GM12872 (cell line): ENCODE results near the gene KIAA0825.

ENCODE experiments used
- TF ChIP-seq, protein P1 (sequence below): IDR thresholded peaks from 3 replicates; pipeline ENCODE4 v1.5.1; 2011; ENCODE audit warnings: low read depth, mild to moderate bottlenecking, low read length, moderate library complexity; ENCODE audit not compliant: insufficient read depth

Gene KIAA0825

DNA sequence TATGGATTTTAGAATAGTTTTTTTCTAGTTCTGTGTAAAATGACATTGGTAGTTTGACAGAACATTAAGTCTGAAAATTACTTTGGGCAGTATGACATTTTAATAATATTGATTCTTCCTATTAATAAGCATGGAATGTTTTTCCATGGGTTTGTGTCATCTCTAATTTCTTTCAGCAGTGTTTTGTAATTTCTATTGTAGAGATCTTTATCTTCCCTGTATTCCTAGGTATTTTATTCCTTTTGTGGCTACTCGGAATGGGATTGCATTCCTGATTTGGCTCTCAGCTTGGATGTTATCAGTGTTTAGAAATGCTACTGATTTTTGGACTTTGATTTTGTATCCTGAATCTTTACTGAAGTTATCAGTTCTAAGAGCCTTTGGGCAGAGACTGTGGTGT, 420.4 kb downstream of the KIAA0825 start:
- TF ChIP-seq, protein P1, sequence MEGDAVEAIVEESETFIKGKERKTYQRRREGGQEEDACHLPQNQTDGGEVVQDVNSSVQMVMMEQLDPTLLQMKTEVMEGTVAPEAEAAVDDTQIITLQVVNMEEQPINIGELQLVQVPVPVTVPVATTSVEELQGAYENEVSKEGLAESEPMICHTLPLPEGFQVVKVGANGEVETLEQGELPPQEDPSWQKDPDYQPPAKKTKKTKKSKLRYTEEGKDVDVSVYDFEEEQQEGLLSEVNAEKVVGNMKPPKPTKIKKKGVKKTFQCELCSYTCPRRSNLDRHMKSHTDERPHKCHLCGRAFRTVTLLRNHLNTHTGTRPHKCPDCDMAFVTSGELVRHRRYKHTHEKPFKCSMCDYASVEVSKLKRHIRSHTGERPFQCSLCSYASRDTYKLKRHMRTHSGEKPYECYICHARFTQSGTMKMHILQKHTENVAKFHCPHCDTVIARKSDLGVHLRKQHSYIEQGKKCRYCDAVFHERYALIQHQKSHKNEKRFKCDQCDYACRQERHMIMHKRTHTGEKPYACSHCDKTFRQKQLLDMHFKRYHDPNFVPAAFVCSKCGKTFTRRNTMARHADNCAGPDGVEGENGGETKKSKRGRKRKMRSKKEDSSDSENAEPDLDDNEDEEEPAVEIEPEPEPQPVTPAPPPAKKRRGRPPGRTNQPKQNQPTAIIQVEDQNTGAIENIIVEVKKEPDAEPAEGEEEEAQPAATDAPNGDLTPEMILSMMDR: no peak

DNA sequence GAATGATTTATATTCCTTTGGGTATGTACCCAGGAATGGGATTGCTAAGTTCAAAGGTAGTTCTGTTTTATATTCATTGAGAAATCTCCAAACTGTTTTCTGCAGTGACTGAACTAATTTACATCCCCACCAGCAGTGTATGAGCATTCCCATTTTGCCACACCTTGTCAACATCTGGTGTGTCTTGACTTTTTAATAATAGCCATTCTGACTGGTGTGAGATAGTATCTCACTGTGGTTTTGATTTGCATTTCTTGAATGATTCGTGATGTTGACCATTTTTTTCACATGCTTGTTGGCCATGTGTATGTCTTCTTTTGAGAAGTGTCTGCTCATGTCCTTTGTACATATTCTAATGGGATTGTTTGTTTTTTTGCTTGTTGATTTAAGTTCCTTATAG, 421.5 kb downstream of the KIAA0825 start:
- TF ChIP-seq, protein P1: no peak

DNA sequence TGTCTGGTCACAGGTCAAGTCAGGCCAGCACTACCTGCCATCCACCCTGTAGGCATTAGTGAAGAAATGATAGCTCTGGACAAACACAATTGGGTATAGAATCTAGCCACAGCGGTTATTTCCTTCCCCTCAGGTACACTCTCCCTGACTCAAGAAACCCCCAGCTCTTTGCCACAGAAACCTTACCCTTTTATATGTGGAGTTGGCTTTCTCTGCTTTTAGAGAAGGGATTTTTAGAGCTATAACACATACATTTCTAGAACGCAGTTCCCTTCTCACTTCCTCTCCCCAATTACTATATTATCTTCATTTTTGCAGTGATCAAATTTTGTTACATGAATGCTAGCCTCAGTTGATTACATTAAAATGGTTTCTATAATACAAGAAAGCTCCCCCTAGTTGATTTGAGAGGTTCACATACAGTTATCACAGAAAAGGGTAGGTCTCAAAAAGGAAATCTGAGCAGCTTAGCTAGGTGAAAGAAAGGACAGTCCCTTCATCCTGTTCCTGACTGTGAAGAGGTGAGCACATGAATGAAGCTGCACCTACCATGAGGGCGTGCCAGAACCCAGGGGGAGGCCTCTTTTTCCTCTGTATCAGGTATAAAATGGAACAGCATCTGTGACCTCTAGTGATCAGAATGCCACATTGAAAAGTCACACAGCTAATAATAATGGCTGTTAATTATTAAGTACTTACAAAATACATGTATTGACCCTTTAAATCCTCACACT, 425.6 kb downstream of the KIAA0825 start:
- TF ChIP-seq, protein P1: no peak

DNA sequence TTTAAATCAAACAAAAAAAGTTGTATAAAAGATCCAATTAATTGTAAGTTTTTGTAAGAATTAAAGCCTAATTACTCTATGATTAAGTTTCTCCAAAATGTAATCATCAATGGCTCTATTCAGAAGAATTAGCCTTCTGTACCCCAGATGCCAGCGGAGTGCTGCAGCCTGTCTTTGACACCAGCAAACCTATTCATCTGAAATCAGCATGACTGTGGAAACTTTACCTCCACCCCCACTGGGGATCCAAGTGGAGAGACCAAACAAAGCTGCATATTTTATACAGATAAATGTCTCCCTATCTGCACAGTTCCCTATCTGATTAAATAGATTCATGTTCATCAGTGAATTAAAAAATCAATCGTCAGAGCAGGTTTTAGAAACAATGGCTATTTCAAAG, 426.8 kb downstream of the KIAA0825 start:
- TF ChIP-seq, protein P1: no peak

DNA sequence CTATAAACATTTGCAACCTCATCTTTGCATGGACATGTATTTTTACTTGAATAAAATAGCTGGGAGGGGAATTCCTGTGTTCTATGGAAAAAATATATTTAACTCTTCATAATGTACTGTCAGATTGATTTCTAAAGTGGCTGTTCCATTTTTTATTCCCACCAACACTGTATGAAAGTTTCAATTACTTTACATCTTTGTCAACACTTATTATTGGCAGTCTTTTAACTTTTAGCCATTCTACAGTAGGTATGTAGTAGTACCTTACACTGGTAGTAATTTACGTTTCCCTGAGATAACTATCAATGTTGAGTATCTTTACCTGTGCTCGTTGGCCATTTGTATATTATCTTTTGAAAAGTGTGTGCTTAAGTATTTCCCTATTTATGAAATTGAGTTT, 429.7 kb downstream of the KIAA0825 start:
- TF ChIP-seq, protein P1: no peak

DNA sequence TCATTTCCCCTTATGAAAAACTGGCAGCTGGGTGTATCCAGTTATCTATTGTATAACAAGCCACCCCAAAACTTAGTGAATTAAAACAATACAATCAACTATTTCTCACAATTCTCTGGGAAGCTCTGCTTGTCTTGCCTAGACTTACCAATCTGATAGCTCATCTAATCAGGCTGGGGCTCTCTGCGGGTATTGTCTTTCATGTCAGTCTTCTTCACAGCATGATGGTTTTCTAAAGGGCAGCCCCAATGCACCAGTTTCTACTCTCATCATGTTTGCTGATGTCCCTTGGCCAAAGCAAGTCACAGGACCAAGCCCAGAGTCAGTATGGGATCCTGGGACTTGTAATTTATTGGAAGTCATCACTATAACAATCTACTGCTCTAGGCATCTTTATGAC, 433.5 kb downstream of the KIAA0825 start:
- TF ChIP-seq, protein P1: no peak

DNA sequence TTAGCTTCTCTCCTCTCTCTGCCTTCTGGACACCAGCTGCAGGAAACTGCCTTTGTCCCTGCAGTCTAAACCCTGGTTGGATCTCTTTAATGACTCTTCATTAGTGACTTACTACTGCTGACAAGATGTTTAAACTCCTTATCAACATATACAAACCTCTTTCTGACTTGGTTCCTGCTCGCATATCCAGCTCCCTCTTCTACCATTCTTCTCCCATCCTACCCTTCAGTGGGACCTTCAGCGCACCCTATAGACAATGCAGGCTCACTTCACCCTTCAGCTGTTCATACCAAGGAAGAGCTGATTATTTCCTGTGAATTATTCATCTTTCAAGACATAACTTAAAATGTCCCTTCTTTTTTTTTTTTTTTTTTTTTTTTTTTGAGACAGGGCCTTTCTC, 436.5 kb downstream of the KIAA0825 start:
- TF ChIP-seq, protein P1: peak; percentile 29; the same call in 1 of the 3 replicates
